ENCODE measurements around the gene CD300H.

GRCh38 chr17:74565126-74565525, 2.2 kb downstream of the CD300H start:
- TF ChIP-seq POLR2A (IDR thresholded peaks at IDR 0.05; ENCODE audit: extremely low read depth, insufficient read length), result no peak
- TF ChIP-seq, protein P1, sequence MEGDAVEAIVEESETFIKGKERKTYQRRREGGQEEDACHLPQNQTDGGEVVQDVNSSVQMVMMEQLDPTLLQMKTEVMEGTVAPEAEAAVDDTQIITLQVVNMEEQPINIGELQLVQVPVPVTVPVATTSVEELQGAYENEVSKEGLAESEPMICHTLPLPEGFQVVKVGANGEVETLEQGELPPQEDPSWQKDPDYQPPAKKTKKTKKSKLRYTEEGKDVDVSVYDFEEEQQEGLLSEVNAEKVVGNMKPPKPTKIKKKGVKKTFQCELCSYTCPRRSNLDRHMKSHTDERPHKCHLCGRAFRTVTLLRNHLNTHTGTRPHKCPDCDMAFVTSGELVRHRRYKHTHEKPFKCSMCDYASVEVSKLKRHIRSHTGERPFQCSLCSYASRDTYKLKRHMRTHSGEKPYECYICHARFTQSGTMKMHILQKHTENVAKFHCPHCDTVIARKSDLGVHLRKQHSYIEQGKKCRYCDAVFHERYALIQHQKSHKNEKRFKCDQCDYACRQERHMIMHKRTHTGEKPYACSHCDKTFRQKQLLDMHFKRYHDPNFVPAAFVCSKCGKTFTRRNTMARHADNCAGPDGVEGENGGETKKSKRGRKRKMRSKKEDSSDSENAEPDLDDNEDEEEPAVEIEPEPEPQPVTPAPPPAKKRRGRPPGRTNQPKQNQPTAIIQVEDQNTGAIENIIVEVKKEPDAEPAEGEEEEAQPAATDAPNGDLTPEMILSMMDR (IDR thresholded peaks at IDR 0.05; ENCODE audit: low read depth, low read length), result no peak
- no peak for TF ChIP-seq MYC (IDR thresholded peaks at IDR 0.05; ENCODE audit: low read depth, low read length)
- TF ChIP-seq, protein P2, sequence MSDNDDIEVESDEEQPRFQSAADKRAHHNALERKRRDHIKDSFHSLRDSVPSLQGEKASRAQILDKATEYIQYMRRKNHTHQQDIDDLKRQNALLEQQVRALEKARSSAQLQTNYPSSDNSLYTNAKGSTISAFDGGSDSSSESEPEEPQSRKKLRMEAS (IDR thresholded peaks at IDR 0.05; ENCODE audit: low read depth, low read length), result no peak

Data from NB4 (cell line).